ENCODE data around the gene HOXC10. TPM values are rescaled to one million over a fixed set of nuclear protein-coding genes. Genes with fewer than 3 reads are reported as not detected.

HOXC10 gene
- total RNA-seq, 1 donor from 2014 or later, result not detected

DNA sequence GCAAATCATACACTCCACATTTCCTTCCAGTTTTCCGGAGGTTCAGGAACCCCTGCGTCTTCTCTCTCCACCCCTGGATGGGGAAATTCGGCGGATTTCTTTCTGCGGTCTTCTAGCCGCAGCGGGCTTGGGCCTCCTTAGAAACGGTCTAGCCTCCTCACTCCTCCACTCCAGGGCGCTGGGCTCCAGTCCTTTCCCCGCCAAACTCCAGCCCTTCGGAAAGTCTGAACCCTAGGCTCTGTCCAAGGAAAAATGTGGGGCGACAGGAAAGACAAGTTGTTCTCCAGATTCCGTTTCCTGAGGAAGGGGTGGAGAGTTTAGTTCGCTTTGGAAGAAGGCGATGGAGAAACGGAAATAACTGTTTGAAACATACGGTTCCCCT, 1.4 kb upstream of the HOXC10 start:
- no peak for DNase-seq (ENCODE audit: extremely low spot score, unreplicated experiment)
- Mint-ChIP-seq H3K27ac (ENCODE audit: unreplicated experiment) (no peak overlapping the region), H3K9me3 (ENCODE audit: unreplicated experiment) (no peaks in the 10 kb centered on the region), H3K4me1 (ENCODE audit: unreplicated experiment) (peaks cover 11% of the 10 kb centered on the region), H3K36me3 (ENCODE audit: unreplicated experiment) (no peaks in the 10 kb centered on the region), H3K4me3 (ENCODE audit: unreplicated experiment) (no peak overlapping the region), H3K27me3 (ENCODE audit: unreplicated experiment) (peaks cover 95% of the 10 kb centered on the region)
- no peak for TF ChIP-seq CTCF (IDR thresholded peaks at IDR 0.05)

DNA sequence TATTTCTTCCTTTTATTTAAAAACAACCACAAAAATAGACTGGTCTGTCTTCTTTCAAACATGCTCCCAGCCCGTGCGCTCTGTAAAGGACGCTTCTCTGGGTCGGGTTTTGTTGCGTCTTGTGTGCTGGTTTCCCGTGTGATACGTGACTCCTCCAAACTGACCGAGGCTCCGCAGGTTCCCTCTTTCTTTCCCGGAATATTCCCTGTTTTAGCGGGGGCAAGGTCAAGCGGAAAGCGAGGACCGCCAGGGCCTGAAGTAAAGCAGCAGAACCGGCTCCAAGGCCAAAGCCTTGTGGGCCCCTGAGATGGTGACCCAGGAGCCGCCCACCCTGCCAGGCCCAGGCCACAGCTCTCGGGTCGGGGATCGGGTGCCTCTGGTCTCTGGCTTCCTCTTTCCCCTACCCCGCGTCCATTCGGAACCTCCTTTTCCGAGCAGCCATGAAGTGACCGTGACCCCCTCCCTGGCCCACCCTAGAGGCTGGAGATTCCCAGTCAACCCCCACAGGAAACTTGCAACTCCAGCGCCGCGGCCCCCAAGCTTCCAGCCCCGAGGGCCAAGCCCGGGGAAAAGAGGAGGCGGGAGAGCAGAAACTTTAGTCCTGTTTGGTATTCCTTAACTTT, 885 bp upstream of the HOXC10 start:
- Mint-ChIP-seq H3K4me1 (ENCODE audit: unreplicated experiment) (peaks cover 12% of the 10 kb centered on the region), H3K27me3 (ENCODE audit: unreplicated experiment) (peaks cover 95% of the 10 kb centered on the region), H3K27ac (ENCODE audit: unreplicated experiment) (no peak overlapping the region), H3K36me3 (ENCODE audit: unreplicated experiment) (no peaks in the 10 kb centered on the region), H3K4me3 (ENCODE audit: unreplicated experiment) (no peak overlapping the region), H3K9me3 (ENCODE audit: unreplicated experiment) (no peaks in the 10 kb centered on the region)
- no peak for DNase-seq (ENCODE audit: extremely low spot score, unreplicated experiment)
- TF ChIP-seq CTCF (IDR thresholded peaks at IDR 0.05), result no peak

DNA sequence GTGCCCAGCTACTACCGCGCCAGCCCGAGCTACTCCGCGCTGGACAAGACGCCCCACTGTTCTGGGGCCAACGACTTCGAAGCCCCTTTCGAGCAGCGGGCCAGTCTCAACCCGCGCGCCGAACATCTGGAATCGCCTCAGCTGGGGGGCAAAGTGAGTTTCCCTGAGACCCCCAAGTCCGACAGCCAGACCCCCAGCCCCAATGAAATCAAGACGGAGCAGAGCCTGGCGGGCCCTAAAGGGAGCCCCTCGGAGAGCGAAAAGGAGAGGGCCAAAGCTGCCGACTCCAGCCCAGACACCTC, 697 bp downstream of the HOXC10 start:
- H3K4me3 Mint-ChIP-seq (ENCODE audit: unreplicated experiment), result no peak overlapping the region

GRCh38 chr12:53985994-53986685, 1.2 kb downstream of the HOXC10 start:
- no peak for DNase-seq (ENCODE audit: extremely low spot score, unreplicated experiment)
- peaks cover 95% of the 10 kb centered on the region for H3K27me3 Mint-ChIP-seq (ENCODE audit: unreplicated experiment)
- H3K9me3 Mint-ChIP-seq (ENCODE audit: unreplicated experiment), result no peaks in the 10 kb centered on the region
- no peak overlapping the region for H3K27ac Mint-ChIP-seq (ENCODE audit: unreplicated experiment)
- TF ChIP-seq CTCF (IDR thresholded peaks at IDR 0.05), result no peak
- no peaks in the 10 kb centered on the region for H3K36me3 Mint-ChIP-seq (ENCODE audit: unreplicated experiment)
- no peak overlapping the region for H3K4me3 Mint-ChIP-seq (ENCODE audit: unreplicated experiment)
- peaks cover 16% of the 10 kb centered on the region for H3K4me1 Mint-ChIP-seq (ENCODE audit: unreplicated experiment)

More for the DNA sequence above, 697 bp downstream of the HOXC10 start:
- Mint-ChIP-seq H3K9me3 (ENCODE audit: unreplicated experiment) (no peaks in the 10 kb centered on the region), H3K27me3 (ENCODE audit: unreplicated experiment) (peaks cover 95% of the 10 kb centered on the region), H3K4me1 (ENCODE audit: unreplicated experiment) (peaks cover 16% of the 10 kb centered on the region), H3K27ac (ENCODE audit: unreplicated experiment) (no peak overlapping the region), H3K36me3 (ENCODE audit: unreplicated experiment) (no peaks in the 10 kb centered on the region)
- no peak for DNase-seq (ENCODE audit: extremely low spot score, unreplicated experiment)
- no peak for TF ChIP-seq CTCF (IDR thresholded peaks at IDR 0.05)

DNA sequence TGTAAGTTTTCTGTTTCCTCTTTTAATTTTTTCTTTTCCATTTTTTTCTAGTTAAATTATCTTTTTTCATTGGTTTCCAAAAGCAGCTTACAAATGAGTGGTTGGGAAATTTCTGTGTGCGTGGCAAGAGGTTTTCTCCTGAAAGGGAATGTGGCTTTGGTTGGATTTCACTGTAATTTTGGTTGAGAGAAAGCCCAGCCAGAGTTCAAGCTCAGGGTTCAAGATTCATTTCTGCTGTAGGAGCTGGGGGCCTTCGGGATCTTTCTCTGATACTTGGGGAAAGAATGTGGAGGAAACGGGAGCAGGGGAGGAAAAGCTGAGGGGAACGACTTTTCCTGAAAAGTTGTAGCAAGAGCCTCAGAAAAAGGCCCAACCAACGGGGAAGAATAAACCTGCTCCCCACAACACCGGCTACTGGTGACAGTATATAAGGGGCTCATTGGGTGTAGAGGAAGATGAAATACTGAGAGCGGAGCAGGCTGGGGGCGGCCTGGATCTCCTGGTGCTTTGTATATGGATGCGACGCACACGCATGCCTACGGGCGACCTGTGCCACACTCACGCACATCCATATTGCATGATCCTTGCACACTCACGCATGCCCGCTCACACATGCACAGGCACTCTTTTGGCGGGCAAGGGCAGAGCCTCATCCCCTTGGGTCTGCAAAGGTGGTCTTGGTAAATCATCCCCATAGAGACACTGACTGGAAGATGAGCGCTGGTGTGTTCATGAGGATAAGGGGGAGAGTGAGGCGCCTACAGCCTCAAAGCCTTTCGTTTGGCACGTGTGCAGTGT, 1.9 kb downstream of the HOXC10 start:
- no peak overlapping the region for H3K27ac Mint-ChIP-seq (ENCODE audit: unreplicated experiment)
- no peak for DNase-seq (ENCODE audit: extremely low spot score, unreplicated experiment)

More for the DNA sequence above, 1.9 kb downstream of the HOXC10 start:
- Mint-ChIP-seq H3K9me3 (ENCODE audit: unreplicated experiment) (no peaks in the 10 kb centered on the region), H3K4me3 (ENCODE audit: unreplicated experiment) (no peak overlapping the region), H3K36me3 (ENCODE audit: unreplicated experiment) (no peaks in the 10 kb centered on the region), H3K27me3 (ENCODE audit: unreplicated experiment) (peaks cover 95% of the 10 kb centered on the region), H3K4me1 (ENCODE audit: unreplicated experiment) (peaks cover 16% of the 10 kb centered on the region)
- no peak for TF ChIP-seq CTCF (IDR thresholded peaks at IDR 0.05)

Data from osteocyte (in vitro differentiated cells).